22Rv1 (cell line): ENCODE results near the gene SMTNL1.

Experiments
- H3K27ac ChIP-seq: fragments of 450-650 bp; 2 replicates; pipeline ENCODE4 v1.5.1; 2017
- CTCF ChIP-seq: fragments of 450-650 bp; IDR thresholded peaks from 2 replicates; pipeline ENCODE4 v1.5.1; 2017; ENCODE audit warnings: mild to moderate bottlenecking
- ZFX ChIP-seq: fragments of 450-650 bp; IDR thresholded peaks from 2 replicates; pipeline ENCODE4 v1.6.1; 2017; ENCODE audit warnings: antibody characterized with exemption, borderline replicate concordance

The SMTNL1 gene

GRCh38 chr11:57597461-57597915 is 60.1 kb downstream of the SMTNL1 start, which contains the start of gene SERPING1:
TSS of gene SERPING1 (plus strand) at chr11:57597685. CDS start at chr11:57598271, 586 bp downstream.
- TF ChIP-seq ZFX (no peak), CTCF (no peak)
- H3K27ac ChIP-seq: no peak within 1 kb of the TSS

DNA sequence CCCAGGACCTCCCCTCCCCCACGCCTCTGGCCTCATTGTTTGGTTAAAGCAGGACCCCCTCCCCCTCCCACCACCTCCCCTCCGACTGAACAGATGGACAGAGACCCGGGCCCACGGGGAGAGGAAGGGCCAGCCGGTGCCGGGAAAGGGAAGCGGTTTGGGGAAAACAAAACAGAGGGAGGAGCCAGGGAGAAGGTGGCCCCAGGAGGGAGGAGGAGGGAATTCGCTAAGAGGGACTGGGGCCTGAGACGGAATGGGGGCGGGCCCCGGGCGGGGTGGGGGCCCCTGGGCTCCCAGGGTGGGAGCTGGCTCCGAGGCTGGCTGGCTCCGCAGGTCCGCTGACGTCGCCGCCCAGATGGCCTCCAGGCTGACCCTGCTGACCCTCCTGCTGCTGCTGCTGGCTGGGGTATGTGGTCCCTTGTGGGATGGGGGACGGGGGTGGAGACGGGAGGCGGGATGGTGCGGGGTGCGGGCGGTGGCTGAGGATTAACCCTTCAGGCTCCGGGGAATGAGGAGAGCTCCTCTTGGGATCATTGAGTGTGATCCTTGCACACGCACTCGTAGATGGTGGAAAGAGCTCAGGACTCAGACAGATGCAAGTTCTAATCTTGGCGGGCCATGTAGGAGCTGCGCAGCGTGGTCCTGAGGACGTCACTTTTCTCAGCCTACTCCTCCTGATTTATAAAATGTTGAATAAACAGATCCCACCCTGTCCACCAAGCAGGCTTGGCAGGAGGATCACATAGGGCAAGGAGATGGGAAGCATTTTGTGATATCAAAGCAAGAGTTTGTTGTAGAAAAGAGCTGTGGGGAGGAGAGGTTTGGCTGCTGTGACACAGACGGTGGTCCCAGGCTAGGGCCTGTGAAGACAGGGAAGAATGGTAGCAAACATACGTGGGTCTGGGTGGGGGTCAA is 60.8 kb downstream of the SMTNL1 start:
- TF ChIP-seq CTCF (no peak), ZFX (no peak)
- H3K27ac ChIP-seq: no peak overlapping the region

GRCh38 chr11:57598831-57599155 is 61.4 kb downstream of the SMTNL1 start:
- no peak overlapping the region for H3K27ac ChIP-seq

DNA sequence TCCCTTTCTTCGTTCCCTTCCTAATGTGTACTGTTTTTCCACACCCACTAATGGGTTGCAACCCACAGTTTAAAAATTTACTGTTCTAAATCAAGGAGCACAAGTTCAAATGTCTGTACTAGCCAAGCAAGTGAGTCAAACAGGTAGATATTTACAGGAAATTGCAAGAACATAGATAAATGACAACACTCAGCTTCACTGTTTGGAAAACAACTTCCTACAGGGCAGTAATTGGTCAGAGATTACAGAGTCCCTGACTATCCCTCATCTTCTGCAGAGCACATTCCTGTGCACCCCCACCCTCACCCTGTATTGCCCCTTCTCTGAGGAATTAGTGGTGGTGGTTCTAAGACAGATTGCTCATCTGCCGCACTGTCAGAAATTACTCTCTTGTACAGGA is 62.0 kb downstream of the SMTNL1 start:
- H3K27ac ChIP-seq: no peak overlapping the region
- TF ChIP-seq CTCF (no peak), ZFX (no peak)

More at GRCh38 chr11:57598831-57599155, 61.4 kb downstream of the SMTNL1 start:
- TF ChIP-seq ZFX (no peak), CTCF (no peak)
